Keratinocyte (primary cell): ENCODE data around the gene MTA1. TPM values are rescaled to one million over a fixed set of nuclear protein-coding genes. Genes with fewer than 3 reads are reported as not detected.

Experiments
- DNase-seq: peaks from one replicate; pipeline ENCODE4 v3.0.0-alpha.2; 2011; ENCODE audit warnings: low read depth, missing footprints, low spot score
- FAIRE-seq: peaks from 2 replicates; lab custom pipeline; 2011; peaks lifted over from hg19 to GRCh38; lab: Jason Lieb, UNC
- H2AFZ ChIP-seq: 2 replicates; pipeline ENCODE4 v1.6.0; 2012; ENCODE audit warnings: low read length, control low read depth, inconsistent platforms; ENCODE audit not compliant: control insufficient read depth
- H3K27ac ChIP-seq: 2 replicates; pipeline ENCODE4 v1.5.1; 2011; ENCODE audit warnings: low read length; ENCODE audit not compliant: control insufficient read depth, insufficient read depth
- H3K27me3 ChIP-seq: 3 replicates; pipeline ENCODE4 v1.6.0; 2011; ENCODE audit warnings: low read length; ENCODE audit not compliant: control insufficient read depth, insufficient read depth; ENCODE audit errors: extremely low read depth
- H3K36me3 ChIP-seq, 2 experiments: 2 replicates in 1 of 2; 3 replicates in 1 of 2; pipeline ENCODE4 v1.5.1; 2011; ENCODE audit warnings: low read length in 2 of 2, mild to moderate bottlenecking in 1 of 2; ENCODE audit not compliant: control insufficient read depth in 2 of 2, insufficient read depth in 2 of 2; ENCODE audit errors: extremely low read depth in 1 of 2
- H3K4me1 ChIP-seq: 3 replicates; pipeline ENCODE4 v1.5.1; 2011; ENCODE audit warnings: low read length; ENCODE audit not compliant: control insufficient read depth, insufficient read depth; ENCODE audit errors: extremely low read depth
- H3K4me2 ChIP-seq: 3 replicates; pipeline ENCODE4 v1.6.0; 2011; ENCODE audit warnings: low read depth, low read length; ENCODE audit not compliant: control insufficient read depth, insufficient read depth; ENCODE audit errors: extremely low read depth
- H3K4me3 ChIP-seq, 3 experiments: fragments of 200-600 bp in 1 of 3; sonication (generic) in 1 of 3; 2 replicates in 2 of 3; 3 replicates in 1 of 3; pipeline ENCODE4 v1.5.1; 2011 to 2016; ENCODE audit warnings: low read length in 3 of 3, mild to moderate bottlenecking in 3 of 3, control low read depth in 2 of 3, inconsistent platforms in 1 of 3, low read depth in 1 of 3, mixed read lengths in 1 of 3, mixed run types in 1 of 3, moderate library complexity in 1 of 3; ENCODE audit not compliant: control insufficient read depth in 2 of 3, insufficient read depth in 2 of 3; ENCODE audit errors: extremely low read depth in 1 of 3
- H3K79me2 ChIP-seq: 2 replicates; pipeline ENCODE4 v1.6.0; 2012; ENCODE audit warnings: low read length; ENCODE audit not compliant: control insufficient read depth, insufficient read depth
- H3K9ac ChIP-seq: 3 replicates; pipeline ENCODE4 v1.6.0; 2011; ENCODE audit warnings: low read length; ENCODE audit not compliant: control insufficient read depth, insufficient read depth; ENCODE audit errors: extremely low read depth
- H3K9me1 ChIP-seq: 3 replicates; pipeline ENCODE4 v1.6.0; 2011; ENCODE audit warnings: low read length; ENCODE audit not compliant: control insufficient read depth, insufficient read depth; ENCODE audit errors: extremely low read depth
- H3K9me3 ChIP-seq: 2 replicates; pipeline ENCODE4 v1.5.1; 2012; ENCODE audit warnings: low read depth, low read length; ENCODE audit not compliant: control insufficient read depth
- H4K20me1 ChIP-seq: 3 replicates; pipeline ENCODE4 v1.6.0; 2011; ENCODE audit warnings: low read length; ENCODE audit not compliant: control insufficient read depth, insufficient read depth; ENCODE audit errors: extremely low read depth
- EZH2 ChIP-seq: IDR thresholded peaks from one replicate; pipeline ENCODE4 v1.6.1; 2012; ENCODE audit warnings: inconsistent platforms, mild to moderate bottlenecking, low read length, moderate library complexity
- dilution Hi-C: fragments of 300-500 bp; cut with MboI; formaldehyde crosslinking; loops from one replicate; pipeline ENCODE4 v1.7.0; 2020; ENCODE audit warnings: low sequenced_read_pairs; ENCODE audit not compliant: extremely low pct_ligation_motif_present
- polyA plus RNA-seq, 5 experiments: library from polyadenylated mRNA; depleted of rRNA in 3 of 5; stranded (reverse) in 3 of 5; stranded (forward) in 1 of 5; unstranded in 1 of 5; fragments of >200 nt; gene quantifications; 1 replicate in 1 of 5; 2 replicates in 3 of 5; 3 replicates in 1 of 5; pipeline versions ENCODE4 v1.2.1 to v1.2.3, GENCODE V29; 2011 to 2012; ENCODE audit warnings: missing spikeins in 2 of 5, low read depth in 1 of 5, low replicate concordance in 1 of 5
- TF ChIP-seq, protein P1 (sequence below), 3 experiments: IDR thresholded peaks in 1 of 3; conservative IDR thresholded peaks in 1 of 3; optimal IDR thresholded peaks in 1 of 3; 2 replicates in 2 of 3; 3 replicates in 1 of 3; pipeline versions ENCODE3 to v1.5.1; 2011; ENCODE audit warnings: low read length in 3 of 3, mild to moderate bottlenecking in 3 of 3, moderate library complexity in 2 of 3, control low read depth in 1 of 3, inconsistent platforms in 1 of 3; ENCODE audit not compliant: insufficient read depth in 2 of 3; ENCODE audit errors: extremely low read depth in 1 of 3

Gene MTA1
- polyA plus RNA-seq, 1 donor (not counting 4 experiments of a cell fraction or from before 2014, with no cell fraction given), result 33.6 TPM

DNA sequence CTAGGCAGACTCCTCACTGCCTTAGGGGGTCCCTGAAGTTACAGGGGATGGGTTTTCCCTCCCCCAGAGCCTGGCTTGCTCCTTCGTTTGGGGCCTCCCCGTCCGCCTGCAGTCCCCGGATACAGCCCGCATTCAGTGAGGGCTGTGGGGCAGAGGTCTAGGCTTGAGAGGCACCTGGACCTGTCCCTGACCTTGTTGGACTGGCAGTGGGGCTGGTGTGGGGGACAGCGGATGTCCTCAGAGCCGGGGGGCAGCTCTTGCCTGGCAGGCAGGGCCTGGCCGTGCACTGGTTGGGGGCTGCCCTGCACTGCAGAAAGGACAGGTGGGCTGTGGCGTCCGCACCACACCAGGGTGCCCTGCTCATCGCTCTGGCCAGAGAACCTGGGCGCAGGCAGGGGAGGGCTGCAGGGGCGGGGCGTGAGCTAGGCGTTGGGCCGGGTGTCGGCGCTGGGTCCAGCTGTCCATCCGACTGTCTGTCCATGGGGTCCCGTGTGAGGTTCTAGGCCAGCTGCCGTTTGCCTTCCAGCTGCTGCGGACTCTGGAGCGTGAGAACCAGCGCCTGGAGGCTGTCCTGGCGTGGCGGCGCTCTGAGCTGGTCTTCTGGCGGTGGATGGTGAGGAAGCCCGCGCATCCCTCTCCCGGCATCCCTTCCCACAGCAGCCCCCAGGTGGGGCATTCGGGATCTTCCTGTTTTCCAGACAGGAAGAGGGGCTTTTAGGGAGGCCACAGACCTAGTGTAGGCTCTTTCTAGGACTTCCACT lies 77.4 kb downstream of the MTA1 start:
- Histone ChIP-seq H3K27me3 (no peaks in the 10 kb centered on the region), H3K27ac (no peak overlapping the region), H3K9me1 (no peaks in the 10 kb centered on the region), H3K4me2 (no peak overlapping the region), H4K20me1 (peaks cover 3% of the 10 kb centered on the region), H3K79me2 (no peaks in the 10 kb centered on the region), H3K4me3 (no peak overlapping the region), H3K9ac (no peak overlapping the region), H2AFZ (no peak overlapping the region), H3K9me3 (no peaks in the 10 kb centered on the region), H3K36me3 (peaks cover 2 to 3% of the 10 kb centered on the region in 2 experiments), H3K4me1 (peaks cover 8% of the 10 kb centered on the region)
- dilution Hi-C loops, result no loop called here
- DNase-seq, result no peak
- FAIRE-seq, result no peak
- no peak for TF ChIP-seq EZH2
- TF ChIP-seq, protein P1, sequence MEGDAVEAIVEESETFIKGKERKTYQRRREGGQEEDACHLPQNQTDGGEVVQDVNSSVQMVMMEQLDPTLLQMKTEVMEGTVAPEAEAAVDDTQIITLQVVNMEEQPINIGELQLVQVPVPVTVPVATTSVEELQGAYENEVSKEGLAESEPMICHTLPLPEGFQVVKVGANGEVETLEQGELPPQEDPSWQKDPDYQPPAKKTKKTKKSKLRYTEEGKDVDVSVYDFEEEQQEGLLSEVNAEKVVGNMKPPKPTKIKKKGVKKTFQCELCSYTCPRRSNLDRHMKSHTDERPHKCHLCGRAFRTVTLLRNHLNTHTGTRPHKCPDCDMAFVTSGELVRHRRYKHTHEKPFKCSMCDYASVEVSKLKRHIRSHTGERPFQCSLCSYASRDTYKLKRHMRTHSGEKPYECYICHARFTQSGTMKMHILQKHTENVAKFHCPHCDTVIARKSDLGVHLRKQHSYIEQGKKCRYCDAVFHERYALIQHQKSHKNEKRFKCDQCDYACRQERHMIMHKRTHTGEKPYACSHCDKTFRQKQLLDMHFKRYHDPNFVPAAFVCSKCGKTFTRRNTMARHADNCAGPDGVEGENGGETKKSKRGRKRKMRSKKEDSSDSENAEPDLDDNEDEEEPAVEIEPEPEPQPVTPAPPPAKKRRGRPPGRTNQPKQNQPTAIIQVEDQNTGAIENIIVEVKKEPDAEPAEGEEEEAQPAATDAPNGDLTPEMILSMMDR (optimal IDR thresholded peaks at IDR 0.05 in 1 of 3, IDR thresholded peaks at IDR 0.05 in 1 of 3, conservative IDR thresholded peaks at IDR 0.05 in 1 of 3; ENCODE audit: extremely low read depth in 1 of 3, insufficient read depth in 2 of 3, low read length in 3 of 3), result no peak

GRCh38 chr14:105497671-105498429 lies 78.2 kb downstream of the MTA1 start:
- no peaks in the 10 kb centered on the region for H3K27me3 ChIP-seq
- H3K9me3 ChIP-seq, result no peaks in the 10 kb centered on the region
- no peaks in the 10 kb centered on the region for H3K79me2 ChIP-seq
- H4K20me1 ChIP-seq, result no peaks in the 10 kb centered on the region
- FAIRE-seq (no peak), DNase-seq (no peak)
- H3K4me3 ChIP-seq, result no peak overlapping the region
- H3K9ac ChIP-seq, result no peak overlapping the region
- H3K9me1 ChIP-seq, result no peaks in the 10 kb centered on the region
- H3K4me1 ChIP-seq, result peaks cover 6% of the 10 kb centered on the region
- H3K36me3 ChIP-seq, result peaks cover 2 to 3% of the 10 kb centered on the region in 2 experiments
- H3K4me2 ChIP-seq, result no peak overlapping the region
- no peak overlapping the region for H2AFZ ChIP-seq
- dilution Hi-C loops, result no loop called here
- TF ChIP-seq EZH2, result no peak
- TF ChIP-seq, protein P1 (optimal IDR thresholded peaks at IDR 0.05 in 1 of 3, IDR thresholded peaks at IDR 0.05 in 1 of 3, conservative IDR thresholded peaks at IDR 0.05 in 1 of 3; ENCODE audit: extremely low read depth in 1 of 3, insufficient read depth in 2 of 3, low read length in 3 of 3), result no peak
- H3K27ac ChIP-seq, result no peak overlapping the region
